ENCODE measurements around the gene ELMO1. TPM values are rescaled to one million over a fixed set of nuclear protein-coding genes. Genes with fewer than 3 reads are reported as not detected.

Gene ELMO1
- total and polyA plus RNA-seq, 10 donors = 26.0 to 494 (median 201) TPM

DNA sequence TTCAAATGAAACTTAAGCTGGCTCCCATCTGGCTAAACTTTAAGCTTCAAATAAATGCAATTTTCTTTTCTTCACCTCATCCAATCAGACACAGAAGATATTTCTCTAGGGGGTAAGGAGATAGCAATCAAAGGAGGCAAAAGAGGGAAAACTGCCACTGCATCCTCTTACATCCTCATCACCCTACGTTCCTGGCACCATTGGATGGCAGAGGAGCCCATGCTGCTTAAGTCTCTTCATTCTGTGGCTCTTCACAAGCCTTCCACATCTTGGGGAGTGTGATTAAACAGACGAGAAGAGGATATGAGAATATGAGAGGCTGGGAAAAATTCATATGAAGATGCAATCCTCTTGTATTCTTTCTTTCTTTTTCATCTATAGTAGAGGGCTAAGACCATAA, 378.6 kb downstream of the ELMO1 start:
- H3K4me1 ChIP-seq = no peaks in the 10 kb centered on the region
- no peak for DNase-seq
- H3K36me3 ChIP-seq = peaks cover 0 to 16% (median 0%) of the 10 kb centered on the region in 6 donors
- H3K9me3 ChIP-seq = no peaks in the 10 kb centered on the region
- H3K4me3 ChIP-seq = no peak overlapping the region
- intact Hi-C loops (cut with DNase I; ENCODE audit: low total_unique reads) = no loop called here
- TF ChIP-seq, protein P1, sequence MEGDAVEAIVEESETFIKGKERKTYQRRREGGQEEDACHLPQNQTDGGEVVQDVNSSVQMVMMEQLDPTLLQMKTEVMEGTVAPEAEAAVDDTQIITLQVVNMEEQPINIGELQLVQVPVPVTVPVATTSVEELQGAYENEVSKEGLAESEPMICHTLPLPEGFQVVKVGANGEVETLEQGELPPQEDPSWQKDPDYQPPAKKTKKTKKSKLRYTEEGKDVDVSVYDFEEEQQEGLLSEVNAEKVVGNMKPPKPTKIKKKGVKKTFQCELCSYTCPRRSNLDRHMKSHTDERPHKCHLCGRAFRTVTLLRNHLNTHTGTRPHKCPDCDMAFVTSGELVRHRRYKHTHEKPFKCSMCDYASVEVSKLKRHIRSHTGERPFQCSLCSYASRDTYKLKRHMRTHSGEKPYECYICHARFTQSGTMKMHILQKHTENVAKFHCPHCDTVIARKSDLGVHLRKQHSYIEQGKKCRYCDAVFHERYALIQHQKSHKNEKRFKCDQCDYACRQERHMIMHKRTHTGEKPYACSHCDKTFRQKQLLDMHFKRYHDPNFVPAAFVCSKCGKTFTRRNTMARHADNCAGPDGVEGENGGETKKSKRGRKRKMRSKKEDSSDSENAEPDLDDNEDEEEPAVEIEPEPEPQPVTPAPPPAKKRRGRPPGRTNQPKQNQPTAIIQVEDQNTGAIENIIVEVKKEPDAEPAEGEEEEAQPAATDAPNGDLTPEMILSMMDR (IDR thresholded peaks at IDR 0.05 in 8 of 11, conservative IDR thresholded peaks at IDR 0.05 in 3 of 11) = no peak
- TF ChIP-seq POLR2AphosphoS5 (IDR thresholded peaks at IDR 0.05) = no peak
- no peak for TF ChIP-seq POLR2A (IDR thresholded peaks at IDR 0.05)
- H3K27ac ChIP-seq = no peak overlapping the region
- 82 to 95% (median 90%) methylated on average over 2 of the region's 2 CpGs for WGBS, 5 donors
- no peaks in the 10 kb centered on the region for H3K27me3 ChIP-seq (replicated peaks in 1 of 7)

DNA sequence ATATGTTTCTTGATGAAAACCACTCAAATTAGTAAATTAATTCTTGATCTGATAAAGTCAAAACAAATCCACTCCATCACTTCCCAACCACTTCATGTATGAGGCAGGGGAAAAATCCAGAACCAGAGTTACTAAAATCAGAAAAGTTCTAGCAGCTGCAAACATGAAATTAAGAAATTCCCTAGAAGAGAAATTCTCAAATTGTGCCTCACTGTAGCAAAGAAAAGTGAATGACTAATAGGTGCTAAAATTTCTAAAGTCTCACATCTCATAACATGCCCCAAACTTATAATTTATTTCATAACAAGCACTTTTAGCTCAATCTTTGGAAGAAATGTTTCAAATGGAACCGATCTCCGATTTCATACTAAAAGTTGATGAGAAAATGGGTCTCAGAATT, 379.3 kb downstream of the ELMO1 start:
- TF ChIP-seq, protein P1 (IDR thresholded peaks at IDR 0.05 in 8 of 11, conservative IDR thresholded peaks at IDR 0.05 in 3 of 11) = no peak
- no peak for TF ChIP-seq POLR2AphosphoS5 (IDR thresholded peaks at IDR 0.05)
- no peak for TF ChIP-seq POLR2A (IDR thresholded peaks at IDR 0.05)
- 83 to 96% (median 90%) methylated on average over 2 of the region's 2 CpGs for WGBS, 5 donors
- intact Hi-C loops (cut with DNase I; ENCODE audit: low total_unique reads) = no loop called here
- Histone ChIP-seq H3K27me3 (replicated peaks in 1 of 7) (no peaks in the 10 kb centered on the region), H3K4me1 (no peaks in the 10 kb centered on the region), H3K4me3 (no peak overlapping the region), H3K27ac (no peak overlapping the region), H3K36me3 (peaks cover 0 to 13% (median 0%) of the 10 kb centered on the region in 6 donors), H3K9me3 (no peaks in the 10 kb centered on the region)
- DNase-seq = no peak

DNA sequence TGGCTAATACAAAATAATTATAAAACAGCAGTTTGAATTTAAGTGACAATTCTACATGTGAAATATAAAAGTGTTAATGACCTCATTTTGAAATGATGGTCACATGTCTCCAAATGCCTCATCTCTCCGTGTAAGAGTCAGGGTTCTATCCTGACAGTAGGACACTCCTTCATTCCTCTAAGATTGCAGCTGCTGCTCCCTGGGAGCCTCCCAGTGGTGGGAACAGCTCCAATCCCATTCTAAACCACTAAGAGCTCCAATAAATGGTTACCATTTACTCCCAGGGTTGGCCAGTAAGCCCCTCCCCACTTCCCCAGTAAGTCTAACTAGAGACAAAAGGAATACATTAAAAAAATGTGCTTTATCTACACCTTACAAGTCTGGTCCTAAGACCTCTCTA, 379.8 kb downstream of the ELMO1 start:
- Histone ChIP-seq H3K9me3 (no peaks in the 10 kb centered on the region), H3K27ac (no peak overlapping the region), H3K4me3 (no peak overlapping the region), H3K27me3 (replicated peaks in 1 of 7) (no peaks in the 10 kb centered on the region), H3K4me1 (no peaks in the 10 kb centered on the region), H3K36me3 (peaks cover 0 to 17% (median 0%) of the 10 kb centered on the region in 6 donors)
- intact Hi-C loops (cut with DNase I; ENCODE audit: low total_unique reads) = no loop called here
- 41 to 74% (median 67%) methylated on average over 1 of the region's 1 CpG for WGBS, 5 donors
- DNase-seq = no peak
- no peak for TF ChIP-seq POLR2AphosphoS5 (IDR thresholded peaks at IDR 0.05)

DNA sequence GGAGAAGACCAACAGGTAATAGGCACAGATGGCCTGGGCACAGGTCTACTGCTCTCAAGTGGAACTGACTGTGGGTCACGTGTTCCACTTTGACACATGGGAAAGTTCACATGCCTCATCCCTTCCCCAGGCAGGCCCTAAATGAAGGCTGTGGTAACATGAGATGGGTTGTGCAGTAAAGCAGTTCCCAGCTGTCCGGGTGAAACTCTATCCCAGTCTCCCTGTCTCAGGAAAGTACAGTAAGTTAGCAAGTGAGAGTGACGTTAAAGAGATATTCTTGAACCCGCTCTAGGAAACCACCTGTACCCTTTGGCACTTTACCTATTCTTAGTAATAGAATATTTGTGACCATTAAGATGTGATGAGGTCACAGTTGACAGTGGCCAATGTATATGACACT, 380.6 kb downstream of the ELMO1 start:
- Histone ChIP-seq H3K36me3 (peaks cover 0 to 20% (median 0%) of the 10 kb centered on the region in 6 donors), H3K27me3 (replicated peaks in 1 of 7) (no peaks in the 10 kb centered on the region), H3K9me3 (no peaks in the 10 kb centered on the region), H3K4me1 (no peaks in the 10 kb centered on the region), H3K4me3 (no peak overlapping the region), H3K27ac (no peak overlapping the region)
- 84 to 97% (median 89%) methylated on average over 4 of the region's 4 CpGs for WGBS, 5 donors
- TF ChIP-seq, protein P1 (IDR thresholded peaks at IDR 0.05 in 8 of 11, conservative IDR thresholded peaks at IDR 0.05 in 3 of 11) = no peak
- no peak for TF ChIP-seq POLR2AphosphoS5 (IDR thresholded peaks at IDR 0.05)
- TF ChIP-seq POLR2A (IDR thresholded peaks at IDR 0.05) = no peak
- intact Hi-C loops (cut with DNase I; ENCODE audit: low total_unique reads) = no loop called here
- DNase-seq = no peak

DNA sequence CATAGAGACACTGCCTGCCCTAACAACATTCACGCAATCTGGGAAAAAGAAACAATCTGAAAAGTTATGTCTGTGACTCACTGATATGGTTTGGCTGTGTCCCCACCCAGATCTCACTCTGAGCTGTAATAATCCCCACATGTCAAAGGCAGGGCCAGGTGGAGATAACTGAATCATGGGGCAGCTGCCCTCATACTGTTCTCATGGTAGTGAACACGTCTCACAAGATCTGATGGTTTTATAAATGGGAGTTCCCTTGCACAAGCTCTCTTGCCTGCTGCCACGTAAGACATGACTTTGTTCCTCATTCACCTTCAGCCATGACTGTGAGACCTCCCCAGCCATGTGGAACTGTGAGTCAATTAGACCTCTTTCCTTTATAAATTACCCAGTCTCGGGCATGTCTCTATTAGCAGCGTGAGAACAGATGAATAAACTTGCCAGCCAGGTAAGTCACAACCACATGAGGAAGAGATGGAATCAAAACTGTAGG, 382.8 kb downstream of the ELMO1 start:
- TF ChIP-seq, protein P1 (IDR thresholded peaks at IDR 0.05 in 8 of 11, conservative IDR thresholded peaks at IDR 0.05 in 3 of 11) = no peak
- TF ChIP-seq POLR2AphosphoS5 (IDR thresholded peaks at IDR 0.05) = no peak
- no peak for TF ChIP-seq POLR2A (IDR thresholded peaks at IDR 0.05)

More for the DNA sequence above, 382.8 kb downstream of the ELMO1 start:
- Histone ChIP-seq H3K9me3 (no peaks in the 10 kb centered on the region), H3K27me3 (replicated peaks in 1 of 7) (no peaks in the 10 kb centered on the region), H3K36me3 (peaks cover 0 to 25% (median 0%) of the 10 kb centered on the region in 6 donors), H3K4me1 (no peaks in the 10 kb centered on the region), H3K27ac (no peak overlapping the region), H3K4me3 (no peak overlapping the region)
- intact Hi-C loops (cut with DNase I; ENCODE audit: low total_unique reads) = no loop called here
- 69 to 81% (median 72%) methylated on average over 5 of the region's 5 CpGs for WGBS, 5 donors
- no peak for DNase-seq

Measured in spleen (tissue), 11 donors.